A549 (cell line): ENCODE data around the gene ARPC1B. TPM values are rescaled to one million over a fixed set of nuclear protein-coding genes. Genes with fewer than 3 reads are reported as not detected.

ENCODE experiments used
- ATAC-seq, 2 experiments: fragments of 200-7000 bp in 1 of 2; fragments of >200 bp in 1 of 2; cut with Nextera tagmentation in 1 of 2; cut with Tn5 transposase in 1 of 2; 3 replicates each; pipeline versions ENCODE4 v1.8.0 to v1.9.1; 2018 to 2020; ENCODE audit warnings: mild to moderate bottlenecking in 1 of 2, moderate library complexity in 1 of 2
- CTCF ChIA-PET: fragments of 300-600 bp; sonication (Branson Sonifier 250); formaldehyde crosslinking; extraction: SDS; loops from one replicate; lab custom pipeline; 2021; ENCODE audit warnings: antibody characterized with exemption, inconsistent platforms; lab: Yijun Ruan, JAX
- POLR2A ChIA-PET: fragments of 350-600 bp; formaldehyde crosslinking; extraction: SDS; loops from one replicate; lab custom pipeline; 2021; ENCODE audit warnings: antibody characterized with exemption, inconsistent platforms; lab: Yijun Ruan, JAX
- DNase-seq, 2 experiments: peaks; one replicate each; pipeline versions ENCODE4 v3.0.0 to v3.0.0-alpha.2; 2011 to 2016; ENCODE audit warnings: low read depth in 1 of 2, low spot score in 1 of 2
- FAIRE-seq: peaks from 2 replicates; lab custom pipeline; 2011; peaks lifted over from hg19 to GRCh38; lab: Jason Lieb, UNC
- H3K27ac ChIP-seq, 2 experiments: fragments of >200 bp; sonication (Bioruptor Twin); formaldehyde crosslinking; 3 replicates each; pipeline ENCODE4 v1.5.1; 2016 to 2017
- H3K4me1 ChIP-seq: fragments of >200 bp; sonication (Bioruptor Twin); formaldehyde crosslinking; 3 replicates; pipeline ENCODE4 v1.6.1; 2016
- H3K4me2 ChIP-seq: fragments of >200 bp; sonication (Bioruptor Twin); formaldehyde crosslinking; 3 replicates; pipeline ENCODE4 v1.6.1; 2016
- H3K4me3 ChIP-seq: fragments of >200 bp; sonication (Bioruptor Twin); formaldehyde crosslinking; 3 replicates; pipeline ENCODE4 v1.5.1; 2016
- H3K9me3 ChIP-seq: fragments of >200 bp; sonication (Bioruptor Twin); formaldehyde crosslinking; 3 replicates; pipeline ENCODE4 v1.6.1; 2016
- BHLHE40 ChIP-seq: IDR thresholded peaks from 2 replicates; pipeline ENCODE4 v1.6.1; 2012; ENCODE audit warnings: low read depth, low read length, inconsistent platforms
- CBX8 ChIP-seq: fragments of 200-600 bp; sonication (generic); IDR thresholded peaks from 2 replicates; pipeline ENCODE4 v1.6.1; 2016
- CEBPB ChIP-seq, 2 experiments: fragments of >200 bp in 1 of 2; sonication (Bioruptor Twin) in 1 of 2; formaldehyde crosslinking in 1 of 2; IDR thresholded peaks; 2 replicates each; pipeline ENCODE4 v1.6.1; 2012 to 2016
- EHF ChIP-seq: fragments of 250-450 bp; sonication (Bioruptor Pico); IDR thresholded peaks from 2 replicates; pipeline ENCODE4 v1.5.0; 2020; ENCODE audit warnings: mild to moderate bottlenecking
- ELK1 ChIP-seq: fragments of 150-350 bp; IDR thresholded peaks from 2 replicates; pipeline ENCODE4 v1.6.1; 2014; ENCODE audit warnings: low read depth, mild to moderate bottlenecking, low read length
- FOXS1 ChIP-seq: fragments of 250-450 bp; sonication (Bioruptor Pico); IDR thresholded peaks from 2 replicates; pipeline ENCODE4 v1.5.0; 2020; ENCODE audit warnings: mild to moderate bottlenecking, moderate library complexity
- HOXB5 ChIP-seq: fragments of 250-450 bp; sonication (Bioruptor Pico); IDR thresholded peaks from 2 replicates; pipeline ENCODE4 v1.5.0; 2020; ENCODE audit warnings: mild to moderate bottlenecking, moderate library complexity
- JUNB ChIP-seq: fragments of >200 bp; sonication (Bioruptor Twin); formaldehyde crosslinking; IDR thresholded peaks from 2 replicates; pipeline ENCODE4 v1.6.1; 2016
- MAFK ChIP-seq: fragments of 450-650 bp; IDR thresholded peaks from 2 replicates; pipeline ENCODE4 v1.6.1; 2014; ENCODE audit not compliant: partially characterized antibody
- MYC ChIP-seq: IDR thresholded peaks from 2 replicates; pipeline ENCODE4 v1.6.1; 2012; ENCODE audit warnings: mild to moderate bottlenecking, inconsistent platforms, low read length, improper control_type of control experiment, borderline replicate concordance
- PHF8 ChIP-seq: fragments of 200-600 bp; sonication (generic); IDR thresholded peaks from 2 replicates; pipeline ENCODE4 v1.6.1; 2016; ENCODE audit warnings: low read depth, mild to moderate bottlenecking, antibody characterized with exemption, moderate library complexity, borderline replicate concordance
- RFX5 ChIP-seq: fragments of 450-650 bp; IDR thresholded peaks from 2 replicates; pipeline ENCODE4 v1.7.1; 2014; ENCODE audit warnings: antibody characterized with exemption, mild to moderate bottlenecking, moderate library complexity
- TP53 ChIP-seq: fragments of 250-450 bp; sonication (Bioruptor Pico); IDR thresholded peaks from 2 replicates; pipeline ENCODE4 v1.5.0; 2021; ENCODE audit warnings: mild to moderate bottlenecking, moderate library complexity
- WGBS: methylation state at CpG from one replicate; pipeline ENCODE4 v1.1.6; 2017; ENCODE audit errors: missing lambda C conversion rate; 5-methylcytosine and 5-hydroxymethylcytosine counted together
- polyA plus RNA-seq, 4 experiments: library from polyadenylated mRNA; depleted of rRNA in 3 of 4; stranded (reverse); fragments of >200 nt; fragmentation: RNase III in 1 of 4; extraction: RNeasy Plus Mini Kit Qiagen cat#74134 plus additional on column Dnase treatment in 1 of 4; gene quantifications; 2 replicates in 3 of 4; 3 replicates in 1 of 4; pipeline ENCODE4 v1.2.3, GENCODE V29; 2011 to 2017

The ARPC1B gene
- polyA plus RNA-seq, 2 of the 4 experiments (the other 2 are of a cell fraction) = 197 to 294 TPM

GRCh38 chr7:99371376-99371920, 3.1 kb upstream of the ARPC1B start:
- ChIA-PET CTCF (interaction anchor here (0.7 to 1.1 kb wide), 6 partner anchors 16 to 530 kb away, joined by 3 to 7 read pairs (median 3); no protein-coding TSS in a partner anchor), POLR2A (no interaction called here)
- H3K4me2 ChIP-seq = no peak overlapping the region
- no peak for DNase-seq
- TF ChIP-seq FOXS1 (no peak), TP53 (CRISPR knock-in tag) (no peak), MAFK (no peak), EHF (no peak)
- no peak overlapping the region for H3K4me3 ChIP-seq
- no peaks in the 10 kb centered on the region for H3K9me3 ChIP-seq
- 64% methylated on average over 11 of the region's 11 CpGs for WGBS
- no peak for ATAC-seq
- no peak for FAIRE-seq
- no peak overlapping the region for H3K27ac ChIP-seq
- peaks cover 18% of the 10 kb centered on the region for H3K4me1 ChIP-seq

GRCh38 chr7:99372275-99373090, 2.0 kb upstream of the ARPC1B start:
- Histone ChIP-seq H3K4me2 (no peak overlapping the region), H3K4me1 (peaks cover 25% of the 10 kb centered on the region), H3K4me3 (no peak overlapping the region), H3K27ac (no peak overlapping the region), H3K9me3 (no peaks in the 10 kb centered on the region)
- ATAC-seq (no peak), FAIRE-seq (no peak), DNase-seq (no peak)
- TF ChIP-seq CBX8 (no peak), CEBPB (IDR thresholded peaks at IDR 0.05) (peak; percentile 26 to 73; a peak in 2 of 4 replicates), ELK1 (no peak)
- POLR2A ChIA-PET = no interaction called here
- CTCF ChIA-PET = interaction anchor here (0.9 to 1.1 kb wide), 4 partner anchors 17 to 376 kb away, joined by 3 to 4 read pairs (median 3); no protein-coding TSS in a partner anchor
- 88% methylated on average over 19 of the region's 21 CpGs for WGBS

GRCh38 chr7:99373091-99374066, 1.2 kb upstream of the ARPC1B start:
- peak overlapping the region; percentile 96 for H3K4me3 ChIP-seq
- ChIA-PET CTCF (interaction anchor here (0.9 to 1.4 kb wide), 2 partner anchors 9 to 13 kb away, joined by 4 read pairs; no protein-coding TSS in a partner anchor), POLR2A (interaction anchor here (0.6 to 2.4 kb wide), 2 partner anchors 14 to 35 kb away, joined by 5 to 15 read pairs; partner anchors contain the start of genes BUD31 and PDAP1)
- no peak for TF ChIP-seq BHLHE40
- TF ChIP-seq RFX5 = no peak
- TF ChIP-seq HOXB5 (CRISPR knock-in tag) = no peak
- no peak for TF ChIP-seq PHF8
- no peak for TF ChIP-seq MAFK
- no peak for TF ChIP-seq MYC
- TF ChIP-seq JUNB = no peak
- FAIRE-seq (no peak), DNase-seq (no peak), ATAC-seq (no peak)
- peak overlapping the region; percentile 83 for H3K4me2 ChIP-seq
- H3K4me1 ChIP-seq = peaks cover 29% of the 10 kb centered on the region
- H3K9me3 ChIP-seq = no peaks in the 10 kb centered on the region
- peak overlapping the region; percentile 95 to 98 for H3K27ac ChIP-seq
- whole genome bisulfite sequencing = 89% methylated on average over 37 of the region's 41 CpGs
